Smooth muscle cell of the brain vasculature (primary cell): ENCODE measurements around the gene XIRP2.
"Not testable (repeated sequence)": the region's sequence is repeated elsewhere in the genome, so short reads cannot be mapped to it uniquely, and the experiment has no call there.

Experiments
- DNase-seq: peaks from one replicate; pipeline ENCODE4 v3.0.0-alpha.2; 2012; ENCODE audit warnings: low read depth, low spot score

The XIRP2 gene

DNA sequence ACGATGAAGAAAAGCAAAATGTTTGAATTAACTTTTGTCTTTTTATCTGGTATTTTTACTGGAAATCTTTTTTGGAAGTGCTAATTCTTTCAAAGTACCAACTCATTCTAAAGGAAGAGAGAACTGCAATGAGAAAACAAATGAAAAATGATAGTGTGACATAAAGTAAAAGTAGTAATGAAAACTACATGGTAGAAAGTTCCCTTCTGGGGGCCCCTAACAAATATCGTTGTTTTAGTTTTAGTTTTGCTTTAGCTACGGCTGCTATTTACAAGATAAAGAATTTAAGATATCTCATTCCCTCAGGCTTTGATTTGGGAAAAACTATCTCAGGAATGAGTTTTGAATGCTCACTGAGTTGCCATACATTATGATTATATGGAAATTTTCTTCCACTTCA, 161.4 kb downstream of the XIRP2 start:
- no peak for DNase-seq

DNA sequence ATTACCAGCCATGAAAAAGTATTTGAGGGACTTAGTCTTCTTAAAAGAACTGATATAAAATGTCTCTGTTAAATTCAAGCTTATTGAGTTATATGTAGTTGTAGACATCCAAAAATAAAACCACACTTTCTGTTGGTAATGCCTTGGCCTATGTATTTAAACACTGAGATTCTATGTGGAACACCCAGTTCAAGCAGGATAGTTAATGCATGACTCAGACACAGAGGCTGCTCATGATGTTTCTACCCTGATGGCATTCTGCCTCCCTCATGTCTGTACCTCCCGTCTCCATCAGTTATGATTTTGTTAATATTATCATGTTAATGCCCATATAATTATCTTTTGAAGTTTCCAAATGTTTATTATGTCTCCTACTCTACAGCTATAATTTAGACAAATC, 164.5 kb downstream of the XIRP2 start:
- DNase-seq = no peak

DNA sequence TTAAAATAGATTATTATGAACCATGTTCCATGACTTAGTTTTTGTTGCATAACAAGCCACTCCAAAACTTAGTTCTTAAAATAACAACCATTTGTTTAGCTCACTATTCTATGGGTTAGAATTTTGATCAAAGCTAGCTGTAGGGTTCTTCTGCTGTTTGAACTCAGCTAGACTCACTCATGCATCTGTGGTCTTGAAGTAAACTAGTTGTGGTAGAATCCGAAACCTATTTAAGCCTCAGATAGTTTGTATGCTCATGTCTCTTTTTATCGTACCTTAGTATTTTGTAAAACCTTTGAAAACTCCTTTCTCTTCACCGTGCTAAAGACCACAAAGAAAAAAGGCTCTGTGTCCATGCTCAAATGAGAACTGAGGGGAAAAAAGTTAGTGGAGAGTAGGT, 166.6 kb downstream of the XIRP2 start:
- no peak for DNase-seq

DNA sequence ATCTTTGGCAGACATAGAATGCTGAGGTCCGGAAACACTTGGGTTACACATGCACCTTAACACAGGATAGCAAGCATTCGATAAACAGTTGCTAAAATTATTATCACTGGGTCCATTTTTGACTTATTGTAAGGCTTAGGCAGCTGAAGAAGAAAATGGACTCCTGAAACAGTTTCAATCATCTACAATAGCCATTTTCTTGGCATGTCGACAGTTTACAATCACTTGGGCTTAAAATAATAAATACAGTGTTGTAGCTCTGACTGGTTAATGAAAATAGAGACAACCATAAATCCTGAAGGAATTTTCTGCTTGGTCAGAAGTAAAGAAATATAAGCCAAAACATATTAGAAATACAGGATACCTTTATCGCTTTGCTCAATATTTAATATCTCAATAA, 169.2 kb downstream of the XIRP2 start:
- DNase-seq = no peak

DNA sequence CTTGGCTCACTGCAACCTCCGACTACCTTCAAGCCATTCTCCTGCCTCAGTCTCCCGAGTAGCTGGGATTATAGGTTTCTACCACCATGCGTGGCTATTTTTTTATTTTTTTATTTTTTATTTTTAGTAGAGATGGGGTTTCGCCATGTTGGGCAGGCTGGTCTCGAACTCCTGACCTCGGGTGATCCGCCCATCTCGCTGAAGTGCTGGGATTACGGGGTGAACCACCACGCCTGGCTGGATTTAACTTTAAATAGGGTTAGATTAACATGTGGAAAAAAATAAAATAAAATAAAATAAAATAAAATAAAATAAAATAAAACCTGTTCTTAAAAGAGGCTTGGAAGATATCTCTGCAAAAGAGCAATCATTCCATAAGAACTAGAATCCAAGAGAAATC, 170.9 kb downstream of the XIRP2 start:
- no peak for DNase-seq

DNA sequence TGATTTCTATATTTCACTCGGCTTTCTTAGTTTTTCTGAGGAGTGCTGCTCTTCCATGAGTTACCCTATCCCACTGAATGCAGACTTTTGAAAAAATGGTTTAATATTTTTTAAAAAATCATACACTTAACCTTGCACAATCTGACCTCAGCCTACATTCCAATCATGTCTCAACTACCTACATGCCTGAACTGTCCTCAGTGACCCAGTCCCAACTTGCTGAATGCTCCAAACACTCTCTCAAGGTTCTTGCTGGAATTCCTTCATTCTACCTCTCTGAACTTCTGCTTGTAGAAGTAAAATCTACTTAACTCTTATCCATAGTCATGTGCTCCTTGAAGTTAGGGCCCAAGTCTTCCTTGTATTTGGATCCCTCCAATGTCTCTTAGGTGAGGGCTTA, 181.6 kb downstream of the XIRP2 start:
- no peak for DNase-seq

DNA sequence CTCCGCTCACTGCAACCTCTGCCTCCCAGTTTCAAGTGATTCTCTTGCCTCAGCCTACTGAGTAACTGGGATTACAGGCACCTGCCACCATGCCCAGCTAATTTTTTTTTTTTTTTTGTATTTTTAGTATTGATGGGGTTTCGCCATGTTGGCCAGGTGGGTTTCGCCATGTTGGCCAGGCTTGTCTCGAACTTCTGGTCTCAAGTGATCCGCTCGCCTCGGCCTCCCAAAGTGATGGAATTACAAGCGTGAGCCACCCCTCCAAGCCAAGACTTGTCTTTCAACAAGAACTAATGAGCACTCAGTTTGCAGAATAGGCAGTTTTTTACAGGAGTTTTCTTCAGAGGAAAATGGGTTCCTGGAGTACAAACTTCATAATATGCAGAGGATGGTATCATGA, 187.4 kb downstream of the XIRP2 start:
- not testable (repeated sequence) for DNase-seq

DNA sequence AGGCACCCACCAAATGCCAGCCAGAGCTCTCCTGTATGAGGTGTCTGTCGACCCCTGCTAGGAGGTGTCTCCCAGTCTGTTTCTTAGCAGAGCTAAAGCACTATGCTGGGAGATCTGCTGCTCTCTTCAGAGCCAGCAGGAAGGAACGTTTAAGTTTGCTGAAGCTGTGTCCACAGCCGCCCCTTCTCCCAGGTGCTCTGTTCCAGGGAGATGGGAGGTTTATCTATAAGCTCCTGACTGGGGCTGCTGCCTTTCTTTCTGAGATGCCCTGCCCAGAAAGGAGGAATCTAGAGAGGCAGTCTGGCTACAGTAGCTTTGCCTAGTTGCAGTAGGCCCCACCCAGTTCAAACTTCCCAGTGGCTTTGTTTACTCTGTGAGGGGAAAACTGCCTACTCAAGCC, 210.7 kb downstream of the XIRP2 start:
- DNase-seq = not testable (repeated sequence)

DNA sequence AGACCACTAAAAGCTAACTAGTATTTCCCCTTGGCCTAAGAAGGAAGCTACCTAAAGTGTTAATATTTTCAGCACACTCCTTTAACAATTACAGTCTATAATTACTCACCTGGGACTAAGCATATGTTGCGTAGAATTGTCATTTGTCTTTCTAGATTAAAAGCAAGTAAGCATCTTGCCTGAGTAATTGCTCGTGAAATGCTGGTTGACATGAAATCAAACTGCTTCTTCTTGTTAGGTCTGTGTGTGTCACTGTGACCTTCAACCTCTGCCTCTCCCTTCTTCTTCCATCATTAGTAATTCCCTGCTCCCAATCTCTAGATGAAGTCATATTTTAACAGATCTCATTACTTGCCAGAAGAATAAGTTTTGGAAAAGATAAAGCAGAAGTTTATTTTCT, 212.2 kb downstream of the XIRP2 start:
- DNase-seq = no peak

DNA sequence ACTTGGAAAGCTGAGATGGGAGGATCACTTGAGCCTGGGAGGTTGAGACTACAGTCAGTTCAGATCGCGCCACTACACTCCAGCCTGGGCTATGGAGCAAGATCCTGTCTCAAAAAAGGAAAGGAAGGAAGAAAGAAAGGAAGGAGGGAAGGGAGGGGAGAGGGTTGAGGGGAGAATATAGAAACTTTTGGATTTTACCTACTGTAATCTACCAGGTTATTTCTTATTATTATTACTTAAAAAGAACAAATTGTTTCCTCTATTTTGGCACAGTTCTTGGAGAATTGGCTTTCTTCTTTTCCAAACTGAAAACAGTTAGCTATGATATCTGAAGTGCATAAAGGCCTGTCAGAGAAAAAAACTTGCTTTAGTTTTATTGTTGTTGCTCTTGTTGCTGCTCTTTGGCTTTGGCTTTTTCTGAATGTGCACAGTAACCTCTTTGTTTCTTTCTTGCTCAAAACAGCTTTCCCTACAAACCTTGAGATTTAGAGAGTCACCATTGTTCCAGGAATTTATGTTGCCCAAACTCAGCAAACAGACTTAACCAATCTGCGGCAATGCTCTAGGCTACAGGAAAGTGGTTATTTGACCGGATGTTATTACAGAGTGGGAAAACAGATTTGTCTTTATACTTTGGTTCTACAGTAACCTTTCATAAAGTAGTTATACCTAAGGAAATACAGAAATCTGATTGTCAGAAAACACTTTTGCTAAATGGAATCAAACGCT, 214.9 kb downstream of the XIRP2 start:
- no peak for DNase-seq

DNA sequence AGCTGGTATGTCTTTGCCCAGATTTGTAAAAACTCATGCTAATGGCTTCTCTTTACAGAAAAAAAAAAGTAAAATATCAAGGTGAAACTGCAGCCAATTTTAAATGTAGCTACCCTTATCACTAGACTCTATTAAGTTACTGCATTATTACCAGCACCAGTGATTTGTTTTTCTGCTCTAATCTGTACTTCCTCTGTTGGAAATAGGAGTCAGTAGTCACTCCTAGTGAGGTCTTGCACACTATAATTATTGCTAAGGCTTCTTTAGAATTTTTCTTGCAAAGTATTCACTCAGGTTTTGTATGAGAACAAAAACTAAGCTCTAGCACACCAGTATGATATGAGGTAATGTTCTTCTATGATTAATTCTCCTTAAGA, 215.5 kb downstream of the XIRP2 start:
- no peak for DNase-seq

DNA sequence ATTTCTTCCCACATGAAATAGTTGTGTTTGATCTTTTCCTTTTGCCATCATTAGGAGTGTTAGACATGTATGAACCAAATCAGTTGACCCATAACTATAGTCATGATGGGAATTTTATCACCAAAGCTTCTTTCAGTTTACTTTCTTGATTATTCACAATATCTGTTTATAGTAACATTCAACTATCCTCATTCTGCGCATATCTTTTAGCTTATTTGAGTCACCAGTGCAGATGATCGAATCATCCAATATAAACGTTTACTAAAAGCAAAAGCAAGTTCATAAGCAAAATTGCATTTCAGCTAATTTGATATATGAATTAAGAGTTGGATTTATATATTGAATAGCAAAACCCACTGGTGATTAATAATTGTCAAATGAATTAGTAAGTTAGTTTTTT, 216.4 kb downstream of the XIRP2 start:
- no peak for DNase-seq

DNA sequence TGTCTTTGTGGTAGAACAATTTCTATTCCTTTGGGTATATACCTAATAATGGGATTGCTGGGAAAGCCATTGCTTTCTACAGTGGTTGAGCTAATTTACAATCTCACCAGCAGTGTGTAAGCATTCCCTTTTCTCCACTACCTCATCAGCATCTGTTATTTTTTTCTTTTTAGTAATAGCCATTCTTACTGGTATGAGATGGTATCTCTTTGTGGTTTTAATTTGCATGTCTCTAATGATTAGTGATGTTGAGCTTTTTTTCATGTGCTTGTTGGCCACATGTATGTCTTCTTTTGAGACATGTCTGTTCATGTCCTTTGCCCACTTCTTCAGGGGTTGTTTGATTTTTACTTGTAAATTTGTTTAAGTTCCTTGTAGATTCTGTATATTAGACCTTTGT, 221.4 kb downstream of the XIRP2 start:
- not testable (repeated sequence) for DNase-seq

DNA sequence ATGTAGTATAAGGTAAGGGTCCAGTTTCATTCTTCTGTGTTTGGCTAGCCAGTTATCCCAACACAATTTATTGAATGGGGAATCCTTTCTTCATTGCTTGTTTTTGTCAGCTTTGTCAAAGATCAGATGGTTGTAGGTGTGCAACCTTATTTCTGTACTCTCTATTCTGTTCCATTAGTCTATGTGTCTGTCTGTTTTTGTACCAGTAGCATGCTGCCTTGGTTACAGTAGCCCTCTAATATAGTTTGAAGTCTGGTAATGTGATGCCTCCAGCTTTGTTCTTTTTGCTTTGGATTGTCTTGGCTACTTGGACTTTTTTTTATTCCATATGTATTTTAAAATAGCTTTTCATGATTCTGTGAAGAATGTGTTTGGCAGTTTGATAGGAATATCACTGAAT, 222.1 kb downstream of the XIRP2 start:
- no peak for DNase-seq

DNA sequence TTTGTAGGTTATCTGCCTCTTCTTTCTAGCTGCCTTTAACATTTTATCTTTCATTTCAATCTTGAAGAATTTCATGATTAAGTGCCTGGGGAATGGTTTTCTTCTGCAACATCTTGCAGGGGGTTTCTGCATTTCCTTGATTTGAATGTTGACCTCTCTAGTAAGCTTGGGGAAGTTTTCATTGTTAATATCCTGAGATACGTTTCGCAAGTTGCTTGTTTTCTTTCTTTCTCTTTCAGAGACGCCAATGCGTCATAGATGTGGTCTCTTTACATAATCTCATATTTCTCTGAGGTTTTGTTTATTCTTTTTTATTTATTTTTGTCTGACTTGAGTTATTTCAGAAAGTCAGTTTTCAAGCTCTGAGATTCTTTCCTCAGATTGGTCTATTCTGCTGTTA, 225.7 kb downstream of the XIRP2 start:
- DNase-seq = no peak

DNA sequence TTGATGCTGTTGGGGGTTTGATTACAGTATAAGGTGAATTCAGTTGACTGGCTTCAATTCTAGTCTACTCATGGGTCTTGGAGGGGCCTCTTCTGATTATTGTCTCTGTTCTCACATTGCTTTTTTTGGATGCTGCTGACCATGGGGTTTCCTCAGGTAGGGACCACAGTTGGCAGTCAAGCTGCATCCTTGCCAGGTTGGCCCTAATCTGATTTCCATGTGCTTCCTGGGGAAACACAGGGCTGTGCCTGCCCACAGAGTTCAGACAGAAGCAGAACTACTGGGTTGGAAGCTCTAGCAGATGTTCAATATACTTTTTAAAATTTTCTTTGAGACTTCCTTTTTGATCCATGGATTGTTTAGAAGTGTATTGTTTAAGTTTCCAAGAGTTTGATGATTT, 227.3 kb downstream of the XIRP2 start:
- DNase-seq = no peak

DNA sequence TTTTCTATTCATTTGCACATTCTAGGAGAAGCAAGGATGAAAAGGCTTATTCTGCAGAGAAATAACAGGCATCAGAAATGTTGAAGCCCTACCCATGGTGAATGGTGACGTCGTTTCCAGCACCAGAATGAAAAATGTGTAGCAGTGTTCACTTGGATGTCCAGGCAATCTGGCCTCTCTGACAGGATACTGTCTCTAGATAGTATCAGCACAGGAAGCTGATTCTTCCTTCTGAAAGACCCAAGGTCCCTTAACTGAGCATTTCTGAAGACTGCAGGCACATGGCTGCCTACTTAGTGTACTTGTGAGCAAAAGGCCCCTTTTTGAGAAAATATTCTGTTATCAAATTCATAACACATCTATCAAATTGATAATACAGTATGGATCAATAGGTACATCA, 234.1 kb downstream of the XIRP2 start:
- no peak for DNase-seq

DNA sequence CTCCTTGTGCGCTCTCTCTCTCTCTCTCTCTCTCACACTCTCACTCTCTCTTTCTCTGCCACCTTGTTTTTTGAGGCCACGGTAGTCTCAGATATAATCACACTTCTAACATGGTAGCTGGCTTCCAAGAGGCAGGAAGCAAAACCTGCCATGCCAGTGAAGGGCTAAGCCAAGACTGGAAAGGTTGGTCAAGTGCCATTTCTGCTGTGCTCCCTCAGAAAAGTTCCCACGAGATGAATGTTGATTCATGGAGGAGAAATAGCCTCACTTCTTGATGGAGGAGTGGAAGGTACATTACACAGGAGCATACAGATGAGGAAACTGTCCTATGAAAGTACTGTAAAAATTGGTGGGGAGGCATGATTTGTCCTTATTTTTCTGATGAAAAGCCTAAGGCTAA, 237.9 kb downstream of the XIRP2 start:
- no peak for DNase-seq

DNA sequence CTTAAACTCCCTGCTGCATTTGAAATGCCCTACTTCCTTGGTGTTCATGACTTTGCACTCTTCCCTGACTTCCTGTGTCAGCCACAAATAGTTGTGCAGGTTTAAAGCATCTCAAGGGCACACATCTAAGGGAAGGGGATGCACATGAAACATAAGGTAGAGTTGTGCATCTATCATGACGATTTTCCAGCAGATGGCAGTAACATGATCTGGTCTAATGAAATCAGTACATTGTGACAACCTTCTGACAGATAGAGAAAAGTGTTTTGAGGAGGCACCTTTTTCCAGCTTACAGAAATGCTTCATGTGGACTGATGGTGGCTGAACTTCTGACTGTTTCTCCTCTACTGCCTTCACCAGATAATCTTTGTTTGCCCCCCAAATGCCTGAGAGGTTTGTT, 238.9 kb downstream of the XIRP2 start:
- no peak for DNase-seq

DNA sequence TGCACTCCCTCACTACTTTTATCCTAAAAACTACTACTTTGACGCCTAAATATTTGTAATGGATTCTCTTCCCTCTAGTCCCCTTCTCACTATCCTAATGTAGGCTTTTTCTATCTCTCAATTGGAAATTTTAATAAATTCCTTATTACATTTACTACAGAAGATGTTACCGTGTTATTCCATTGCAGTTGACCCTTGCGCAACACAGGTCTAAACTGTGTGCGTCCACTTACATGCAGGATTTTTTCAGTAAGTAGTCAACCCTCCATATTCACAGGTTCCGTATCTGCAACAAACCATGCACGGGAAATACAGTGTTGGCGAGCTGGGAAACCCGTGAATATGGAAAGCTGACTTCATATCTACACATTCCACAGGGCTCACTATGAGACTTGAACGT, 239.8 kb downstream of the XIRP2 start:
- no peak for DNase-seq

DNA sequence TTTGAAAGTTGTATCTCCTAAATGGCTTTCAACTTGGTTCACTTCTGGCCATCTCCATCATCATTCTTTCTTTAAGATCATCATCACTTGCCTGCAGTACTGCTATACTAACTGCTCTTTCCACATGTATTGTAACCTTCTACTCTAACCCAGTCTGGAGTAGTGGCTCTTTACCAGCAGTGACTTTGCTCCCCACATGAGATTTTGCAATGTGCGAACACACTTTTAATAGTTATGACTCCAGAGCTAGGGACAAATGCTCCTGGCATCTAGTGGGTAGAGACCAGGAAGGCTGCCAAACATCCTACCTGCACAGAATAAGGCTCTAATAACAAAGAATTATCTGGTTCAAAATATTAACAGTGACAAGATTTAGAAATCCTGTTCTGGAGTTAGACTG, 243.8 kb downstream of the XIRP2 start:
- DNase-seq = no peak

DNA sequence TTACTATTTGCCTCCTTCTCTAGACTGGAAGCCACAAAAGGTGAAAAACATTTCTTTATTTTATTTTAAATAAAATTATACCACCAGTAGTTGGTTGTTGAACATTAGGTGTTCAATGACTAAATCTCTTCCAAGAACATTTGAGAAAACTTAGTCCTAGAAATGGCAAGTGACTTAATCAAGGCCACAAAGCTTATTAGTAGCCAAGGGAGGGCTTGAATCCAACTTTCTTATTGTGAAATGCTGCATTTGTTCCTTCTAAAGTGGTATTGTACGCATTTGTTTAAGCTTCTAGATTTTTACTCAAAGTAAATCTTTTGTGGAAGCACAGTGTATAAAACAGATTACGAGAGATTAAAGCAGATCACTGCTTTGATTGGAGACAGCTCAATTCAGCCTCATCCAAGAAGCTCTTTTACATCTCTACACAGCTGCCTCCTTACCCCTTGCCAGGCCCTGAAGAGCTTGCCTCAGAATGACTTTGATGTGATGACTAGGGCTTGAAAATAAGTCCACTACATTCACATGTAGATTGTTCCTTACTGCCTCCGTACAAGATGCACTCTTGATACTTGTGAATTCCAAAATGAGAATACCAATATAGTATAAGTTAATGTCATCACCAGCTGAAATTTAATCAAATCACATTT, 244.8 kb downstream of the XIRP2 start:
- no peak for DNase-seq

DNA sequence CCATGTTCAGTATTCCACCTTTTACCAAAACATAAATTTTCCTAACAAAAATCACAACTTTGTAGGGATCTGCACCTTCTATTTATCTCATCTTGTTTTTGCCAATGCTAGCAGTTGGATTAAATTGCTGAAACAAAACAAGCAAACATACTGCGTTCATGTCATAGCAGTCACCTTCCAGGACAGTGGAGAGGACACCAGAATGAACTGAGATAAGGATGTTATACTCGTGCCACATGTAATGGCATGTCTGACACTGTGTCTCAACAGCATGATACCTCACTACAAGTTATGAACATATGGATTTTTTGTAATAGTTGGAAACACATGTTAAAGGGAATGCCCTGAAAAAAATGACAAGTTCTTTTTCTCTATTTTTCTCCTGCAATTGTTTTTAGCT, 245.3 kb downstream of the XIRP2 start:
- no peak for DNase-seq
